HG02884 (cell line): ENCODE data around the gene PGLYRP2.

Source experiments
- ATAC-seq: cut with Tn5 transposase; IDR thresholded peaks from one replicate; pipeline ENCODE4 v1.9.1; 2021; ENCODE audit warnings: mild to moderate bottlenecking, moderate library complexity; ENCODE audit not compliant: unreplicated experiment

PGLYRP2 gene

DNA sequence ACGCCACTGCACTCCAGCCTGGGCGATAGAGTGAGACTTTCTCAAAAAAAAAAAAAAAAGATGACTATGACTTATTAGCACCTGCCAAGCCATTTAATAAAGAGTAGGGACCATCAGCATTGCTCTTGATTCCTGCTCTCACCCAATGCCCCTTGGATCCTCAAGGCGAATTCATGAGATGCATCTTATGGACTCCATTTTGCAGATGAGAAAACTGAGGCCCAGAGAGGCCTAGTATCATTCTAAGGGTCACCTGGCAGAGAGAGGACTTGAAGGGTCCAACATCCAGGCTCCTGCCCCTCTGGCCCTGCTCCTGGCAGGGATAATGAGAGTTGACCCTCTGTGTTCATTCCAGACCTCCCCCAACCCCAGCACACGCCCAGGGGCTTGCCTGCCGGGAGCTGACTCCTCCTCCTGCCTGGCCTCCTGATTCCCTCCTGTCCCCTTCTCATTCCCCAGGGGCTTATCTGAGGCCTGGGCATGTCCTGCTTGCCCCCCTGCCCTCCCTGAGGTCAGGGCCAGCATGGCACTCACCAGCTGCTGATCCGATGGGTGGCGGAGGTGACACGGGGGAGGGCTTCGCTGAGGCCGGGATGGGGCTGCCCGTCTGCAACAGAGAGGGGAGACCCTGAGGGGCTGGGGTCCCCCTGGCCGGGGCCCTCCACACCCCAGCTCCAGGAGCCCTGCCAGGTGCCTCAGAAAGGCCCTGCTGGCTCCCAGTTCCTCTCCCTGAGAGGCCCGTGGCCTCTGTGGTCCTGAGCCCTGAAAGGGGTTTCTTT lies 37.0 kb downstream of the PGLYRP2 start:
- no peak for ATAC-seq

DNA sequence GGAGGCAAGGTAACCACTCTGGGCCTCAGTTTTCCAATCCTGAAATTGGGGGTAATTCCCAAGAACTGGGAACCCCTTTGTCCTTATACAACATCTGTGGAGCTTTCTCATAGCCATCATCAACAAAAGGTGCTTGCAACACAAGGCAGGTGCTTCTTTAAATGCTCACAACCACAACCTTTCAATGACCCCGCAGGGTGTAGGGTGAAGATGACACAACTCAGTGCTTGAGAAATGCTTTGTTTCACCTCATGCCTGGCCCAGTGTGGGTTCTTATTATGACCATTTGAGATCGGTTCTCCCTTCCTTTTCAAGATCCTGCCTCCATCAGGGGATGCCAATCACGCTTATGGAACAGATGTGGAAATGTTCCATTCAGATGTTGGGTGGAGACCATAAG lies 38.0 kb downstream of the PGLYRP2 start:
- no peak for ATAC-seq

DNA sequence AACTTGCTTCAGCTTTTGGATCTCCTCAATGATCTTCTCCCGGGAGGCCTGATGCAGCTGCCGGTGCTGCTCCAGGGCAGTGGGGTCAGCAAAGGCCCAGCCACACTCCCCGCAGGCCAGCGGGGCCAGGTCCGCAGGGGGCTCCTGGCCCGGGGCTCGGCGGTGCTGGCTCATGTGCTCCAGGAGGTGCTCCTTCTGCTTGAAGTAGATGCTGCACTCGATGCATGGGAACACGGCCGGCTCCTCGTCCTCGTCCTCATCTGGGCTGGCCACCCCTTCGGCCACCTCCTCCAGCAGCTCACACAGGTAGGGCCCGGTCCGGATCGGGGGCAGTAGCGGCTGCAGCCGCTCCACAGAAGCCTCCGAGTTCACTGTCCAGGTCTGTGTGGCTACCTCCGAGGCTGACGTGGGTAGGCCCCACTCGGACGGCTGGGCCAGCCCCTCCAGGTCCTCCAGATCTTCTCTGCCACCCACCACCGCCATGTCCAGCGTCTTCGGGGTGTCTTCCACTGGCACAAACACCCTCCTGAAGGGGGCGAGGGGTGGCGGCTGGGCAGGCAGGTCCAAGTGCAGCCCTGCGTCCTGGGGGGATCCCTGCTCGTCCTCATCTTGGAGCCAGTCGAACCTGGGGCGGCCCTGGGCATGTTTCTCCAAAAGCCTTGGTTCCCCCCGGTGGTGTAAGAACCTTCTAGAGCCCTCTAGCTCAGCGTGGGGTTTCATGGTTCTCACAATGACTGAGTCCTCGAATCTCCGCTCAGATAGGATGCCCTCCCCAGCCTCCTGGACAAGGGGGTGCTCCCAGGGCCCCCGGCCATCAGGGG lies 39.3 kb downstream of the PGLYRP2 start:
- no peak for ATAC-seq

DNA sequence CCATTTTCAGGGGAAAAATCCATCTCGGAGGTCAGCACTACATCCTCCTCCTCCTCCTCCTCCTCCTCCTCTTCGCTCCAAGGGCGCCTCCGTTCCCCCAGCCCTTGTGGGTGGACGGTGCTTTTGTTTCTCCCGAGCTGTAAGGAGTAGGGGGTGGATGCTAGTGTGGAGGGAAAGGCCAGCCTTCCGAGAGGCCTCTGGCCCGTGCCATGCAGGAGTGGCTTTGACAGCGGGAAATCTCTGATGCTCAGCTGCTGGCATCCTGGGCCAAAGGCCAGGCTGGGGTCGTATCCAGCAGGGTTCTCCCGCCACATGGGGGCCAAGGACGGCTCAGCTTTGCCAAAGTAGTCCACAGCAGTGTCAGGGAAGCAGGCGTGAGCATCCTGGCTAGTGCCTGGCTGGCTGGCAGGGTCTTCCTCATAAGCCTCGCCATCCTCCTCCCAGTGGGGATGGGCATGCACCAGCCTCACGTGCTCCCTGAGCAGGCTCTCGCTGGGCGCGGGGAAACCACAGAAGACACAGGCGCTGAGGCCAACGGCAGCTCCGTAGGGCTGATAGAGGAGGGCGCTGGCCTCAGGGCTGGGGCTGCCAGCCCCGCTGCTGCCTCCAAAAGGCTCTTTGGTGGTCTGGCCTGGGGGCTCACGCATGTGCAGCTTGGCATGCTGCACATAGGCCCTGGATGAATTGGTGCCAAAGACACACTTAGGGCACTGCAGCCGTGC lies 40.1 kb downstream of the PGLYRP2 start:
- ATAC-seq, result no peak

DNA sequence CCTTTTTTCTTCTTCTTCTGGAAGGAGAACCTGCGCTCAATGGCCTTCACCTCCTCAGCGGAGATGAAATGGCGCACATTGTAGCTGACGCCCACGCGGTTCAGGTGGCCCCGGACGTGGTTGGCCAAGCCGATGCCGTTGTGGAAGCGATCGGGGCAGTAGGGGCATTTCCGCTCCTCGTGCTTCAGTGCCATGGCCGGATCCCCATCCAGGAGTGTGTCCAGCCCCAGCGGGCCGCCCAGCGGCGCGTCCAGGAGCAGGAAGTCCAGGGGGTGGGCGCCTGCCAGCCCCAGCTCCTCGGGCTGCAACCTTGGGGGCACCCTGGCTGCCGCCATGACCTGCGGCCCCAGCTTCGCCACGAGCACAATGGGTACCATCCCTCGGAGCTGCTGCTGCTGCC lies 40.7 kb downstream of the PGLYRP2 start:
- ATAC-seq, result no peak

DNA sequence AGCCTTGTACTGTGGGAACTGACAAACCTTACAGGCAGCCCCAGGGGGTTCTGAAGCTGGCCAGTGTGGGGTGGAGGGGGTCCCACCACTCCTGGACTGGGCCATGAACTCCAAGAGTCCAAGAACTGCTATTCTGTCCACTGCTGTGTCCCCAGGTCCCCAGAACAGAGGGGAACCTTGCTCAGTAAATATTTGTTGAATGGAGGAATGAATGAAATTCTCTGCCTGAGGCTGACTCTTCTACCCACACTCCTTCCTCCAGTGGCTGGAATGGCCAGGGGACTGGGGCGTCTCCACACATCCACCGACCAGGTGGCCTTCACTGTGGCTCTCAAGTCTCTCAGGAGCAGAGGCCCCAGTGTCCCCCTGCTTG lies 41.2 kb downstream of the PGLYRP2 start:
- no peak for ATAC-seq

DNA sequence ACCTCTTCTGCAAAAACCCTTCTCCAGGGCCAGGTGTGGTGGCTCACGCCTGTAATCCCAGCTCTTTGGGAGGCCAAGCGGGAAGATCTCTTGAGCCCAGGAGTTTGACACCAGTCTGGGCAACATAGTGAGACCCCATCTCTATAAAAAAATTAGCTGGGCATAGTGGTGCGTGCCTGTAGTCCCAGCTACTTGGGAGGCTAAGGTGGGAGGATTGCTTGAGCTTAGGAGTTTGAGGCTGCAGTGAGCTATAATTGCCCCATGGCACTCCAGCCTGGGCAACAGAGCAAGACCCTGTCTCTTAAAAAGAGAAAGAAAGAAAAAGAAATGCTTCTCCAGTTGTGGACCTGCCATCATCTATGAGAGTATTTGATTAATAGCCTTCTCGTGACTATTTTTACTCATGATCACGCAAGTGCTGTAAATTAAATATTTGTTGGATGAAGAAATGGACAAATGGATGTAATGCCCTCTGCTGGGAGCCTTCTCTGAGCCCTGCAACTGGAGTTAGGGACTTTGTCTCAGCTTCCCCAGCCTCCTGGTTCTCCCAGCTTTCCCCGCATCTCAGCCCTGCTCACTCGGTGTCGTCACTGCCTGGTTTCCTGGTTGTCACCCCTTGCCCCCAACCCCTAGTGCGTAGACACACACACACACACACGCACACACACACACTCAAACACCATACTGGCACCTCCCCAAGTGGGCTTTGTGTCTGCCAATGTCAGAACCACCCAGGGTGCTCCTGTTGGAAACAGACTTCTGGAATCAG lies 41.8 kb downstream of the PGLYRP2 start:
- no peak for ATAC-seq

DNA sequence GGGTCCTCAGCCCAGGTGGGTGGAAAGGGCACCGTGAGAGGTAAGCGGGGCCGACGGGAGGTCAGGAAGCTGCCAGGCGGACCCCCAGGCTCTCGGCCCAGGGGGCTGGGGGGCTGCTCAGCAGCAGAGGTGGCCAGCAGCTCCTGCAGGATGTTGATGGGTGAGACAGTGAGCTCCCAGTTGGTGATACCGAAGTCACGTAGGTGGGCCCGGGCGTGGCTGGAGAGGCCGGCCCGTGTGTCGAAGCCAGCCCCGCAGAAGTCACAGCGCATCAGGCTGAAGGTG lies 42.5 kb downstream of the PGLYRP2 start:
- ATAC-seq, result no peak

DNA sequence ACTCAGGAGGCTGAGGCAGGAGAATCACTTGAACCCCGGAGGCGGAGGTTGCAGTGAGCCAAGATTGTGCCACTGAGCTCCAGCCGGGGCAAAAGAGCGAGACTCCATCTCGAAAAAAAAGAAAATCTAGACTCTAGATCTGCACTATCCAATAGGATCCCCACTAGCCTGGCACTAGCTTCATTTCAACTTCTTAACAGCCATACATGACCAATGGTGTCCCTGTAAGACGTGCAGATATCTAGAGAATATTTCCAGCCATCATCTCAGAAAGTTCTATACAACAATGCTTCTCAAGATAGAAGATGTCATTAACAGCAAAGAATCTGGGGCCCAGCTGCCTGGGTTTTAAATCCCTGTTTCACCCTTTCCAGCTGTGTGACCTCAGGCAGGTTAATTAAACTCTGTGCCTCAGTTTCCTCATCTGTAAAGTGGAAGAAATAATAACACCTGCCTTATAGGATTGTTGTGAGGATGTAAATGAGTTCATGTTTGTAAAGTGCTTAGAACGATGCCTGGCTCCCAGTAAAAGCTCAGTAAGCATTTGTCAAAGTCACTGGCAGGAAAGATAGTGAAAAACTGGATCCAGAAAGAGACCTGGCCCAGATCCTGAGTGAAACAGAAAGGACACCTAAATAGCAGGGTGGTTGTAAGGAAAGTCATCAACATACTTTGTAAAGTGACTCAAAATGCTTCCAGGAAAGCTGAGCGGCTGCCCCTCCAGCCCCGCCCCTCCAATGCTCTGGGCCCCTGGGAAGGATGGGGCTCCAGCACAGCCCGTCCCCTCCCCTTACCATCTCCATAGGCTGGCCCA lies 43.1 kb downstream of the PGLYRP2 start:
- no peak for ATAC-seq

DNA sequence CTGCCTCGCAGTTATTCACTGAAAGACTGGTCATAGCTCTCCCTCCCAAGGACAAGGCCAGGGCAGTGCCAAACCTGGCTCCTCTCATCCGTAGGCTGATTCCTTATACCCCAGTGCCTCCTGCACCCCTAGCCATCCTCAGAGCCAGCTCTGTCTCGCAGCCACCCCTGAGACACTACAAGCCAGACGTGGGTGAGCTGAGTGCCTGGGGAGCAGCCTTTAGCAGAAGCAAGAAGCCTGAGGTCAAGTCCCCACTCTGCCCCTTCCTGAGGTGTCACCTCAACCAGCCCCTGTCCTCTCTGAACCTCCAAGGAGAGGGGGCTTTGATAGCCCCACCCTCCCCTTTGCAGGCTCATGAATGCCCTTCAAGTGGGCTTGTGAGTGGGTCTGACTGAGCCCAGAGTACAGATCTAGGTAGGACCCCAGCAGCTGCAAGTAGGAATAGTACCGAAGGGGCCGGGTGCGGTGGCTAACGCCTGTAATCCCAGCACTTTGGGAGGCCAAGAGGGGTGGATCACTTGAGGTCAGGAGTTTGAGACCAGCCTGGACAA lies 45.7 kb downstream of the PGLYRP2 start:
- ATAC-seq, result no peak

DNA sequence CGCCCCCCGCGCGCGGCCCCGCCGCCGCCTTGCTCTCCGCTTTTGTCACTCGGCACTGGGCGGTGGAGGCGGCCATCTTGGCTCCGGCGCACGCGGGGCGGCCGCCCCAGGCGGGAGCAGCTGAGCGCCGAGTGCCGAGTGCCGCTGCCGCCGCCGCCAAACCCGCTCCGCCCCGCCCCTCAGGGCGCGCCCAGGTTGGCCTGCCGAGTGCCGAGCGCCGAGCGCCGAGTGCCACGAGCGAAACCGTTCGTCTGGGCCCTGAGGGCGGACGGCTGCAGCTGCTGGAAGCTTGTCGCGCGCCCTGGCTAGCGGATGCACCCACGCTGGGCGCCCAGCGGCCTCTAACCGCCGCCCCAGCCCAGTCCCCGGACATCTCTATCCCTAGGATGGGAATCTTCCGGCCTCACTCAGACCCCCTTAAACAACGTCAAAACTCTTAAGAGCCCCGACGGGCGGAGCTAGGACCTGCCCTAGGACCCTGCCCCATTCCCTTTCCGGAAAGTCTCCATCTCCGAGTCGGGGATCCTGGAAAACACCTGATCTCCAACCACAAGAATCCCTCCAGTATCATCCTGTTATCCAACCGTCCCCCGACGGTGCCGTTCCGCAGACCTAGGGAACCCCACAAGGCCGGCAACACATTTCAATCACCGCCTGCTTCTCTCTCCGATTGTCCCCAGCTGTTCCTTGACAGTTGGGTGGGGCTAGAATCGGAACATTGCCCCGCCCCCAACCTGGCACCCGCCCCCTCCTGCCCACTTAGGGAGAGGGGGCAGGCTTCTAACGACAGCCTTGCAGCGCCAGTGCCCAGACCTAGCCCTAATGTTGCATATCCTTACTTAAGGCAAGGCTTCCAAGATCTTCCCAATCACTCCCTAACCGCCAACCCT lies 46.4 kb downstream of the PGLYRP2 start:
- no peak for ATAC-seq

DNA sequence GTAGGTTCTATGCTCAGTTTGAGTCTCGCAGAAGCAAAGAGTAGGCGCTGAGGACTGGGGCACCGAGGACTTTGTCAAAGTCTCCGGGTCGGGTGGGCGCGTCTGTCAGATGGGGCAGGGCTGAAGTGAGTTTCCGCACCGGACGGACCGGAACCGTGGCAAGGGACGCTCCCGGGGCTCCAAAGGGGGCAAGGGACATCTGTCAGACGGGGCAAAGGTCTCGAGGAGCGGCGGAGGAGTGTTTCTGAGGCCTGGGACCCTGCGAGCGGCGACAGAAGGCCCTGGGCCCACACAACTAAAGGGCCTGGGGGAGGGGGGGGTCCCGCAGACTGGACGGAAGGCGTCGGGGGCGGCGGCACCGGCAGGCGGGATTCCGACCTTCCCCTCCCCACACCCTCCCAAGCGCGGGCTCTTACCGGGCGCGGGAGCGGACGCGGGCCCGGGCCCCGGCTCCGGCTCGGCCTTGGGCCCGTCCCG lies 47.2 kb downstream of the PGLYRP2 start:
- ATAC-seq, result no peak

DNA sequence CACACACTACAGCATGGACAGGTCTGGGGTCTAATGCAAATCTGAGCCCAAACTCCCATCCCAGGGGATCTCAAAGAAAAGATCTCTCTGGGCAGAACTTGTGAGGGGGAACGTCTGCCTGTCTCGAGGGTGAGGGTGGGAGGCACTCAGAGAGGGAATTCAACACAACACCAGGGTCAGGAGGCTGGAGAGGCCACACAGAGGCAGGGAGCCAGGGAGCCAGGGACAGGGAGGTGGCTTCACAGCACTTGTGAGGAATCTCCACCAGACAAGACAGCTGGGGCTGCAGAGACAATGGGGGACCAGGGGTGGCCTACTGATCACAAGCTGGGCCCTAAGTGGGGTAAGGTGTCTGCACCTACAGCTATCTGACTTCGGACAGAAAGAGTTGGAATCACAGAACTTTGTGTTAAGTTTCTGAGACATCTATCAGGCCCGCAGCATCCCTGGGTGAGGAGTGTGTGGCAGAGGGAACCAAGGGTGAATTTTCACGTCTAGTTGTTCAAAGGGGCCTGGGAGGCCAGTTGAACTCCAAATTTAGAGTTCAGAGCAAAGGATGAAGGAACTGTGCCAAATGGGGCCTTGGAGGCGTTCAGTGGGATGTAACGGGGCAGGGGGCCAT lies 47.8 kb downstream of the PGLYRP2 start:
- no peak for ATAC-seq

DNA sequence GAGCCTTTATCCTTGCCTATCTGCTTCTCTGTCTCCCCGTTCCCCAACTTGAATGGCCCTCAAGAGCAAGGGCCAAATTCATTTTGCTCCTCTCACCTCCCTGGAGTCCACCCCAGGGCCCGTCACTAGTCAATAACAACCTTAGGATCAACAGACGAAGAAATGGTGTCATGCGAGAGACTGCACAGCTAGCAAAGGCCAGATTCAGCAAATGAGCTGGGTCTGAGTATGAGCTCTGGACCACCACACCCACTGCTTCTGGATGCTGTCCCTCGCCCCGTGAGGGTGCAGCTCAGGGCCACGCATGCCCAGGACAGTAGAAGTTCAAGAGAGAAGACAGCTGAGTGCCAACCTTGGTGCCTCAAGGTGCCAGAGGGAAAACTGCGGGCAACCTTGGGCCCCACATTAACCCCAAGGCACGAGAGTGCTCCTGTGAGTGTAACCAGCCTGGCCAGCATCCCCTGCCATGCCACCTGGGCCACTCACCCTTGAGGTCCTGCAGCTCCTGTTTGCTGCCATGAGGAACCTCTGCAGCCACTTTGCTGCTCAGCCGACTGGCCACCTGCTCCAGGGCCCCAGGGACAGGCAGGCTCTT lies 48.7 kb downstream of the PGLYRP2 start:
- ATAC-seq, result no peak

DNA sequence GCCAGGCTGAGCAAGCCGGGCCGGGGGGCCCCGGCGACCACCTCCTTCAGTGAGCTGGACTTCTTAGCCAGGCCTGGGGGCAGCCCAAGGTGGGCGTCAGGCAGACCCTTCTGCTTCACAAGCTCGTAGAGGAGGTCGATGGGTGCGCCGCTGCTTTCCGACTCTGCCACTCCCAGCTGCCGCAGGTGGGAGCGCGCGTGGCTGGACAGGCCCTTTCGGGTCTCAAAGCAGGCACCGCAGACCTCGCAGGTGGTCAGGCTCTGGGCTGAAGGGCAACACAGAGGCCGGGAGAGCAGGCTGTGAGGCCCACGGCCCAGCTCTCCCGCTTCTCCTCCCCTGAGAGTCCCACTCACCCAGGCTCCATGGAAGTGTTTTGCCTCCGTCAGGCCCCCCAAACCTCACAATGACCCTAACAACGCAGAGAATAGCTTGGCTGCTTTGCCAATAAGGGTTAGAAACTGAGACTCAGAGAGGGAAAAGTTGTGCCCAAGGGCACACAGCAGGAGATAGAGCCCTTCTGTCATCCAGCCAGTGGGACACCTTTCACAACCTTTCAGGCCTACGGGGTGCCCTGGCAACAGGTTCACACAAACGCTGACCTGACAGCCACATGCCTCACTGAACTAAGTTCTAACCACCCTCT lies 49.4 kb downstream of the PGLYRP2 start:
- ATAC-seq, result no peak

DNA sequence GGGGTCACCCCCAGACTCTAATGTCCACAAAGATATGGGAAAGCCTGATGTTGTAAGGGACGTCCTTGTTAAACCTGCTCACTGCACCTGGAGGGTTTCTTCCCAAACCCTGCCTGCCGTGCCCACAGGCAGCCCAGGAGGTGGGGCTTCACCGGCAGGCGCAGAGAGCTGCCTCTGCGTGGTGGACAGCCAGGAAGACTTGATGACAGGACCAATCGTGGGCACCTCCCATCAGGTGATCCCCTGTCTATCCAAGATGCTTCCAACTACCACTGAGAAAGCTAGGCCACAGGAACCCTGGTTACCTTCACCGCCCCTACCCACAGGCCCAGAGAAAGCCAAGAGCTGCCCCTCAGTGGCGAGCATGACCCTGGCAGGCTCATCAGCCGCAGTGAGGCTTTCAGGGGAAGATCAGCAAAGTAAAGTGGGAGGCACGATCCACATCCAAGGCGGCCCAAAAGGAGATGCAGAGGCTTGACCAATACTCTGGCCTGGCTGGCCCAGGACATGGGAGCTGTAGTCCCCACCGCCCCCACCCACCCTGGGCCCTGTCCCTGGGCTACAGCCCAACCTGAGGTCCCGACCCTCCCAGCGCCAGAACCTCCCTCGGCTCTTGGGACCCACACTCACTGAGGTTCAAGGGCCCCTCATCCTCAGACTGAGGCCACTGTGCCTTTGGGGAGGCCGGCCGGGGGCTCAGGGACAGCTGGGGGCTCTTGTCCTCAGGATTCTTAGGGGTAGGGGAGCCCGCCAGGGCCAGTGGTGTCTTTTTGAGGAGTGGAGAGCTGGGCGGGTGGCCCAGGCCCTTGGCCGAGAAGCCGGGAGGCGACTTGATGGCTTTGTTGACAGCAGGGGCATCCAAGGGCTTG lies 50.1 kb downstream of the PGLYRP2 start:
- no peak for ATAC-seq
